Gastroesophageal sphincter (tissue), 4 donors: ENCODE results near the gene PARD3. TPM values are rescaled to one million over a fixed set of nuclear protein-coding genes. Genes with fewer than 3 reads are reported as not detected.

Source experiments
- ATAC-seq: fragments of 150-250 bp; one replicate; pipeline ENCODE4 v1.9.1; 2016; ENCODE audit warnings: mild to moderate bottlenecking, moderate library complexity
- H3K27ac ChIP-seq, 4 donors: fragments of 200-600 bp; sonication (generic) in 3 of 4; 1 replicate in 3 of 4; 2 replicates in 1 of 4; pipeline ENCODE4 v1.5.1; 2016 to 2019
- H3K27me3 ChIP-seq: fragments of 200-600 bp; sonication (generic); one replicate; pipeline ENCODE4 v1.5.1; 2019
- H3K36me3 ChIP-seq, 2 donors: fragments of 200-600 bp; sonication (generic); one replicate each; pipeline ENCODE4 v1.5.1; 2019; ENCODE audit warnings: control low read depth in 1 of 2
- H3K4me1 ChIP-seq, 3 donors: fragments of 200-600 bp; sonication (generic); 1 replicate in 2 of 3; 2 replicates in 1 of 3; pipeline ENCODE4 v1.5.1; 2016 to 2019; ENCODE audit warnings: control low read depth in 2 of 3
- H3K4me3 ChIP-seq, 2 donors: fragments of 200-600 bp; sonication (generic); one replicate each; pipeline ENCODE4 v1.5.1; 2019; ENCODE audit warnings: mild to moderate bottlenecking in 1 of 2, moderate library complexity in 1 of 2
- H3K9me3 ChIP-seq, 3 donors: fragments of 200-600 bp; sonication (generic); one replicate each; pipeline ENCODE4 v1.5.1; 2017 to 2019; ENCODE audit warnings: control low read depth in 2 of 3
- CTCF ChIP-seq, 4 experiments: fragments of 200-600 bp in 2 of 4; fragments of 450-650 bp in 2 of 4; sonication (generic) in 1 of 4; IDR thresholded peaks; one replicate each; pipeline ENCODE4 v1.5.1; 2017 to 2019; ENCODE audit warnings: antibody characterized with exemption in 4 of 4, mild to moderate bottlenecking in 2 of 4, moderate library complexity in 2 of 4
- EP300 ChIP-seq: sonication (generic); formaldehyde crosslinking; IDR thresholded peaks from one replicate; pipeline ENCODE4 v1.6.1; 2017; ENCODE audit warnings: antibody characterized with exemption, mild to moderate bottlenecking
- POLR2A ChIP-seq, 2 donors: fragments of 450-650 bp; IDR thresholded peaks; one replicate each; pipeline ENCODE4 v1.6.1; 2017; ENCODE audit warnings: antibody characterized with exemption in 2 of 2, mild to moderate bottlenecking in 2 of 2, moderate library complexity in 1 of 2
- POLR2AphosphoS5 ChIP-seq: sonication (generic); formaldehyde crosslinking; IDR thresholded peaks from one replicate; pipeline ENCODE4 v1.6.1; 2017; ENCODE audit warnings: antibody characterized with exemption
- WGBS, 2 donors: methylation state at CpG; one replicate each; pipeline ENCODE4 v1.1.5; 2018; ENCODE audit warnings: low coverage in 1 of 2; 5-methylcytosine and 5-hydroxymethylcytosine counted together
- total RNA-seq, 4 donors: library from RNA; depleted of rRNA; stranded (reverse); fragments of >200 nt; gene quantifications; one replicate each; pipeline ENCODE4 v1.1.0, GENCODE V29; 2016

PARD3 gene
- total RNA-seq, 4 donors from 2014 or later = 101 to 127 (median 115) TPM

GRCh38 chr10:34223658-34224057 is 591.4 kb downstream of the PARD3 start:
- Histone ChIP-seq H3K36me3 (no peaks in the 10 kb centered on the region), H3K4me3 (no peak overlapping the region), H3K27ac (no peak overlapping the region), H3K4me1 (peaks cover 0 to 10% (median 0%) of the 10 kb centered on the region in 3 donors), H3K9me3 (peaks cover 0 to 9% (median 0%) of the 10 kb centered on the region in 3 donors), H3K27me3 (no peaks in the 10 kb centered on the region)
- 69 to 77% methylated on average over 1 of the region's 1 CpG for WGBS, 2 donors
- TF ChIP-seq EP300 (no peak), CTCF (IDR thresholded peaks at IDR 0.05) (no peak), POLR2A (IDR thresholded peaks at IDR 0.05) (no peak), POLR2AphosphoS5 (no peak)
- no peak for ATAC-seq

GRCh38 chr10:34222359-34222758 is 592.7 kb downstream of the PARD3 start:
- no peak for ATAC-seq
- no peak overlapping the region for H3K4me3 ChIP-seq
- peaks cover 0 to 10% (median 0%) of the 10 kb centered on the region in 3 donors for H3K4me1 ChIP-seq
- H3K27me3 ChIP-seq = no peaks in the 10 kb centered on the region
- H3K36me3 ChIP-seq = no peaks in the 10 kb centered on the region
- no peak overlapping the region for H3K27ac ChIP-seq
- WGBS, 2 donors = 80% methylated on average over 1 of the region's 4 CpGs; no CpG with 5 or more reads in 1 of the 2 donors
- H3K9me3 ChIP-seq = peaks cover 0 to 7% (median 0%) of the 10 kb centered on the region in 3 donors
- no peak for TF ChIP-seq POLR2A (IDR thresholded peaks at IDR 0.05)
- no peak for TF ChIP-seq CTCF (IDR thresholded peaks at IDR 0.05)
- TF ChIP-seq EP300 = no peak
- no peak for TF ChIP-seq POLR2AphosphoS5

- Histone ChIP-seq H3K4me3 (no peak overlapping the region), H3K36me3 (no peaks in the 10 kb centered on the region), H3K4me1 (peaks cover 0 to 10% (median 0%) of the 10 kb centered on the region in 3 donors), H3K27me3 (no peaks in the 10 kb centered on the region), H3K9me3 (no peaks in the 10 kb centered on the region), H3K27ac (no peak overlapping the region)
- TF ChIP-seq POLR2A (IDR thresholded peaks at IDR 0.05) = no peak
- ATAC-seq = no peak
- 58 to 85% methylated on average over 7 to 10 of the region's 10 CpGs for WGBS, 2 donors
Observed at GRCh38 chr10:34219753-34220548, 595.1 kb downstream of the PARD3 start.

GRCh38 chr10:34217524-34217923 is 597.6 kb downstream of the PARD3 start:
- Histone ChIP-seq H3K27me3 (no peaks in the 10 kb centered on the region), H3K4me3 (no peak overlapping the region), H3K4me1 (peaks cover 0 to 10% (median 0%) of the 10 kb centered on the region in 3 donors), H3K36me3 (peaks cover 0 to 12% of the 10 kb centered on the region in 2 donors), H3K27ac (no peak overlapping the region), H3K9me3 (no peaks in the 10 kb centered on the region)
- no peak for TF ChIP-seq POLR2A (IDR thresholded peaks at IDR 0.05)
- no peak for TF ChIP-seq EP300
- TF ChIP-seq CTCF (IDR thresholded peaks at IDR 0.05) = no peak
- no peak for ATAC-seq
- 92 to 93% methylated on average over 7 of the region's 7 CpGs for WGBS, 2 donors

- Histone ChIP-seq H3K36me3 (peaks cover 0 to 12% of the 10 kb centered on the region in 2 donors), H3K9me3 (no peaks in the 10 kb centered on the region), H3K27ac (no peak overlapping the region), H3K4me1 (peaks cover 0 to 10% (median 0%) of the 10 kb centered on the region in 3 donors), H3K4me3 (no peak overlapping the region), H3K27me3 (no peaks in the 10 kb centered on the region)
- no peak for ATAC-seq
- no peak for TF ChIP-seq POLR2A (IDR thresholded peaks at IDR 0.05)
- no peak for TF ChIP-seq CTCF (IDR thresholded peaks at IDR 0.05)
- TF ChIP-seq POLR2AphosphoS5 = no peak
- no peak for TF ChIP-seq EP300
- 80 to 100% methylated on average over 2 of the region's 2 CpGs for WGBS, 2 donors
Observed at GRCh38 chr10:34216348-34216945, 598.6 kb downstream of the PARD3 start.
